Liver (tissue), 9 donors: ENCODE measurements around the gene CPNE9. TPM values are rescaled to one million over a fixed set of nuclear protein-coding genes. Genes with fewer than 3 reads are reported as not detected.

Experiments
- DNase-seq: peaks from one replicate; pipeline ENCODE4 v3.0.0-alpha.2; 2017; ENCODE audit warnings: low spot score
- H3K27ac ChIP-seq, 2 donors: one replicate each; pipeline ENCODE4 v1.7.0; 2013; ENCODE audit warnings: inconsistent platforms in 2 of 2, low read length in 2 of 2, control low read depth in 1 of 2, low read depth in 1 of 2, mild to moderate bottlenecking in 1 of 2
- H3K27me3 ChIP-seq, 4 donors: one replicate each; pipeline versions ENCODE4 v1.6.1 to v1.7.0; 2013; ENCODE audit warnings: low read length in 3 of 4, inconsistent platforms in 1 of 4, mild to moderate bottlenecking in 1 of 4, moderate library complexity in 1 of 4; ENCODE audit not compliant: control insufficient read depth in 4 of 4, insufficient read depth in 4 of 4
- H3K36me3 ChIP-seq, 4 donors: one replicate each; pipeline versions ENCODE4 v1.6.1 to v1.7.0; 2013; ENCODE audit warnings: low read length in 3 of 4, mild to moderate bottlenecking in 3 of 4, low read depth in 1 of 4, moderate library complexity in 1 of 4; ENCODE audit not compliant: control insufficient read depth in 4 of 4, insufficient read depth in 3 of 4
- H3K4me1 ChIP-seq, 4 donors: one replicate each; pipeline versions ENCODE4 v1.6.1 to v1.7.0; 2013; ENCODE audit warnings: low read length in 3 of 4, mild to moderate bottlenecking in 3 of 4, moderate library complexity in 1 of 4; ENCODE audit not compliant: control insufficient read depth in 4 of 4, insufficient read depth in 4 of 4
- H3K4me3 ChIP-seq, 3 donors: one replicate each; pipeline versions ENCODE4 v1.6.1 to v1.7.0; 2013; ENCODE audit warnings: low read length in 3 of 3, control low read depth in 1 of 3, low read depth in 1 of 3, mild to moderate bottlenecking in 1 of 3
- H3K9ac ChIP-seq, 2 donors: one replicate each; pipeline ENCODE4 v1.7.0; 2013; ENCODE audit warnings: low read length in 2 of 2, mild to moderate bottlenecking in 2 of 2, moderate library complexity in 2 of 2, control low read depth in 1 of 2, low read depth in 1 of 2
- H3K9me3 ChIP-seq, 4 donors: one replicate each; pipeline versions ENCODE4 v1.6.1 to v1.7.0; 2013; ENCODE audit warnings: low read length in 3 of 4; ENCODE audit not compliant: control insufficient read depth in 4 of 4
- CTCF ChIP-seq: fragments of 150-350 bp; IDR thresholded peaks from 2 replicates; pipeline ENCODE4 v1.5.1; 2017; ENCODE audit warnings: improper control_type of control experiment, low read depth, low read length; ENCODE audit not compliant: missing input control
- EGR1 ChIP-seq, 2 donors: IDR thresholded peaks; 2 replicates each; pipeline ENCODE4 v1.6.1; 2016 to 2018; ENCODE audit warnings: antibody characterized with exemption in 2 of 2, low read depth in 2 of 2
- FOXA1 ChIP-seq: IDR thresholded peaks from 2 replicates; pipeline ENCODE4 v1.6.1; 2016; ENCODE audit warnings: antibody characterized with exemption
- FOXA2 ChIP-seq: IDR thresholded peaks from 2 replicates; pipeline ENCODE4 v1.6.1; 2016; ENCODE audit warnings: antibody characterized with exemption
- HNF4A ChIP-seq, 2 donors: conservative IDR thresholded peaks; 2 replicates each; pipeline ENCODE4 v1.6.1; 2016; ENCODE audit warnings: antibody characterized with exemption in 2 of 2, mild to moderate bottlenecking in 2 of 2
- HNF4G ChIP-seq: IDR thresholded peaks from 2 replicates; pipeline ENCODE4 v1.6.1; 2016; ENCODE audit warnings: antibody characterized with exemption
- JUND ChIP-seq, 2 donors: IDR thresholded peaks; 2 replicates each; pipeline ENCODE4 v1.6.1; 2016; ENCODE audit warnings: antibody characterized with exemption in 2 of 2
- MAX ChIP-seq: IDR thresholded peaks from 2 replicates; pipeline ENCODE4 v1.6.1; 2016; ENCODE audit warnings: antibody characterized with exemption
- NR2F2 ChIP-seq: IDR thresholded peaks from 2 replicates; pipeline ENCODE4 v1.6.1; 2016; ENCODE audit warnings: antibody characterized with exemption
- RAD21 ChIP-seq, 2 donors: IDR thresholded peaks; 2 replicates each; pipeline ENCODE4 v1.6.1; 2016; ENCODE audit warnings: antibody characterized with exemption in 2 of 2, mild to moderate bottlenecking in 2 of 2
- RXRA ChIP-seq, 2 donors: IDR thresholded peaks; 2 replicates each; pipeline ENCODE4 v1.6.1; 2017 to 2018; ENCODE audit warnings: antibody characterized with exemption in 2 of 2, mild to moderate bottlenecking in 1 of 2
- SP1 ChIP-seq: IDR thresholded peaks from 2 replicates; pipeline ENCODE4 v1.6.1; 2018; ENCODE audit warnings: antibody characterized with exemption, mild to moderate bottlenecking
- TAF1 ChIP-seq: conservative IDR thresholded peaks from 2 replicates; pipeline ENCODE4 v1.6.1; 2016; ENCODE audit warnings: antibody characterized with exemption, mild to moderate bottlenecking
- YY1 ChIP-seq: IDR thresholded peaks from 2 replicates; pipeline ENCODE4 v1.6.1; 2016; ENCODE audit warnings: antibody characterized with exemption, mild to moderate bottlenecking
- WGBS: extraction: QIAGEN DNeasy Blood & Tissue Kit; methylation state at CpG from one replicate; pipeline ENCODE4 v1.1.7; 2013; 5-methylcytosine and 5-hydroxymethylcytosine counted together
- polyA plus RNA-seq, 2 donors: library from polyadenylated mRNA; stranded (reverse) in 1 of 2; unstranded in 1 of 2; fragments of 200-250 nt in 1 of 2; fragments of >200 nt in 1 of 2; fragmentation: Nextera tagmentation in 1 of 2; extraction: Ambion mirVana in 1 of 2; gene quantifications; one replicate each; pipeline versions ENCODE4 v1.2.1 to v1.2.3, GENCODE V29; 2013 to 2015
- total RNA-seq, 2 donors: library from RNA; depleted of rRNA; stranded (reverse); fragments of >200 nt; gene quantifications; one replicate each; pipeline ENCODE4 v1.2.3, GENCODE V29; 2014
- TF ChIP-seq, protein P1 (sequence below): IDR thresholded peaks from 2 replicates; pipeline ENCODE4 v1.6.1; 2016; ENCODE audit warnings: antibody characterized with exemption, mild to moderate bottlenecking
- TF ChIP-seq, protein P2 (sequence below): IDR thresholded peaks from 2 replicates; pipeline ENCODE4 v1.6.1; 2016; ENCODE audit warnings: antibody characterized with exemption
- TF ChIP-seq, protein P3 (sequence below): IDR thresholded peaks from 2 replicates; pipeline ENCODE4 v1.6.1; 2016; ENCODE audit warnings: antibody characterized with exemption
- donor health status: healthy.
- donor health status: healthy.
- donor health status: healthy.
- donor health status: healthy.
- donor health status: healthy.

Gene CPNE9
- total and polyA plus RNA-seq, 4 donors = not detected

DNA sequence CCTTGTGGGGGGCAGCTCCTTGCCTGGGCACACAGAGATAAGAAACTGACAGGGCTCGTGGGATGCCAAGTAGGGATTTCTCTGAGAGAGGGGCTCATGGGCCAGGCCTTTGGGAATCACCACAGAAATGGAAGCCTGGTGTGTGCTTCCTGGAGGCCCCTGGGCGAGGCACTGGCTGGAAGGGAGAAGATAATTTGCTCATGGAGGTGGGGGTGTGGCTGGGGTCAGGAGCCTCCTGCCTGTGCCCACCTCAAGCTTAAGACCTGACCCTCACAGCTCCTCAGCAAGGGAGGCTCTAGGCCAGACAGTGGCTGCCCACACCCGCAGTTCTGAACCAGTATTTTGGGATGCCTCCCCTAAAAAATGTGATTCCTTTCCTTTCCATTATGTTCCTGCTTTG lies 16.9 kb upstream of the CPNE9 start (continued):
- TF ChIP-seq, protein P1, sequence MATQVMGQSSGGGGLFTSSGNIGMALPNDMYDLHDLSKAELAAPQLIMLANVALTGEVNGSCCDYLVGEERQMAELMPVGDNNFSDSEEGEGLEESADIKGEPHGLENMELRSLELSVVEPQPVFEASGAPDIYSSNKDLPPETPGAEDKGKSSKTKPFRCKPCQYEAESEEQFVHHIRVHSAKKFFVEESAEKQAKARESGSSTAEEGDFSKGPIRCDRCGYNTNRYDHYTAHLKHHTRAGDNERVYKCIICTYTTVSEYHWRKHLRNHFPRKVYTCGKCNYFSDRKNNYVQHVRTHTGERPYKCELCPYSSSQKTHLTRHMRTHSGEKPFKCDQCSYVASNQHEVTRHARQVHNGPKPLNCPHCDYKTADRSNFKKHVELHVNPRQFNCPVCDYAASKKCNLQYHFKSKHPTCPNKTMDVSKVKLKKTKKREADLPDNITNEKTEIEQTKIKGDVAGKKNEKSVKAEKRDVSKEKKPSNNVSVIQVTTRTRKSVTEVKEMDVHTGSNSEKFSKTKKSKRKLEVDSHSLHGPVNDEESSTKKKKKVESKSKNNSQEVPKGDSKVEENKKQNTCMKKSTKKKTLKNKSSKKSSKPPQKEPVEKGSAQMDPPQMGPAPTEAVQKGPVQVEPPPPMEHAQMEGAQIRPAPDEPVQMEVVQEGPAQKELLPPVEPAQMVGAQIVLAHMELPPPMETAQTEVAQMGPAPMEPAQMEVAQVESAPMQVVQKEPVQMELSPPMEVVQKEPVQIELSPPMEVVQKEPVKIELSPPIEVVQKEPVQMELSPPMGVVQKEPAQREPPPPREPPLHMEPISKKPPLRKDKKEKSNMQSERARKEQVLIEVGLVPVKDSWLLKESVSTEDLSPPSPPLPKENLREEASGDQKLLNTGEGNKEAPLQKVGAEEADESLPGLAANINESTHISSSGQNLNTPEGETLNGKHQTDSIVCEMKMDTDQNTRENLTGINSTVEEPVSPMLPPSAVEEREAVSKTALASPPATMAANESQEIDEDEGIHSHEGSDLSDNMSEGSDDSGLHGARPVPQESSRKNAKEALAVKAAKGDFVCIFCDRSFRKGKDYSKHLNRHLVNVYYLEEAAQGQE = no peak
- TF ChIP-seq FOXA2 (no peak), FOXA1 (no peak), HNF4G (no peak), SP1 (no peak), RXRA (IDR thresholded peaks at IDR 0.05) (no peak), NR2F2 (no peak)
- TF ChIP-seq, protein P2, sequence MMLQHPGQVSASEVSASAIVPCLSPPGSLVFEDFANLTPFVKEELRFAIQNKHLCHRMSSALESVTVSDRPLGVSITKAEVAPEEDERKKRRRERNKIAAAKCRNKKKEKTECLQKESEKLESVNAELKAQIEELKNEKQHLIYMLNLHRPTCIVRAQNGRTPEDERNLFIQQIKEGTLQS = no peak

DNA sequence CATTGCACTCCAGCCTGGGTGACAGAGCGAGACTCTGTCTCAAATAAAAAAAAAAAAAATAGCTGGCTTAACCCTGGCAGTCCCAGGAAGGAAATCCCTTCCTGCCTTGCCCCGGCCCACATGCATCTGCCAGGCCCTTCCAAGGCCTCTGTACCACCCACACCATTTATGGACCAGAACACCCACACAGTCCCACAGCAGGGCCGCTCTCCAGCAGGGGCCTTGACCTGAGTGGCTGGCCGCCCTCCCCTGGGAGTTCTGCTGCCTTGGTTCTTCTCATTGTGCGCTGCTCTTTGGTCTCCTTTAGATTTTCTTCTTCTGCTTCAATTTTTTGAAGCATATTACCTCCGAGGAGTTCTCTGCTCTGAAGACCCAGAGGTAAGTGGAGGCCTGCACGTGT lies 16.1 kb upstream of the CPNE9 start:
- H3K9ac ChIP-seq = no peak overlapping the region
- no peaks in the 10 kb centered on the region for H3K9me3 ChIP-seq
- TF ChIP-seq, protein P2 = no peak
- TF ChIP-seq JUND (IDR thresholded peaks at IDR 0.05) (no peak), FOXA1 (no peak)
- 93% methylated on average over 7 of the region's 7 CpGs for WGBS
- H3K4me3 ChIP-seq = no peak overlapping the region
- peaks cover 26 to 96% (median 80%) of the 10 kb centered on the region in 4 donors for H3K36me3 ChIP-seq
- DNase-seq = no peak
- no peaks in the 10 kb centered on the region for H3K27me3 ChIP-seq
- no peak overlapping the region for H3K27ac ChIP-seq
- H3K4me1 ChIP-seq = no peaks in the 10 kb centered on the region

- no peak for TF ChIP-seq HNF4G
- no peak for TF ChIP-seq MAX
- TF ChIP-seq YY1 = no peak
- TF ChIP-seq HNF4A (conservative IDR thresholded peaks at IDR 0.05) = no peak
- no peak for TF ChIP-seq FOXA1
- TF ChIP-seq TAF1 = no peak
- TF ChIP-seq, protein P2 = no peak
- TF ChIP-seq RAD21 (IDR thresholded peaks at IDR 0.05) = no peak
- TF ChIP-seq RXRA (IDR thresholded peaks at IDR 0.05) = no peak
- no peak for TF ChIP-seq EGR1 (IDR thresholded peaks at IDR 0.05; ENCODE audit: low read depth in 2 of 2)
- no peak for TF ChIP-seq JUND (IDR thresholded peaks at IDR 0.05)
- TF ChIP-seq, protein P3, sequence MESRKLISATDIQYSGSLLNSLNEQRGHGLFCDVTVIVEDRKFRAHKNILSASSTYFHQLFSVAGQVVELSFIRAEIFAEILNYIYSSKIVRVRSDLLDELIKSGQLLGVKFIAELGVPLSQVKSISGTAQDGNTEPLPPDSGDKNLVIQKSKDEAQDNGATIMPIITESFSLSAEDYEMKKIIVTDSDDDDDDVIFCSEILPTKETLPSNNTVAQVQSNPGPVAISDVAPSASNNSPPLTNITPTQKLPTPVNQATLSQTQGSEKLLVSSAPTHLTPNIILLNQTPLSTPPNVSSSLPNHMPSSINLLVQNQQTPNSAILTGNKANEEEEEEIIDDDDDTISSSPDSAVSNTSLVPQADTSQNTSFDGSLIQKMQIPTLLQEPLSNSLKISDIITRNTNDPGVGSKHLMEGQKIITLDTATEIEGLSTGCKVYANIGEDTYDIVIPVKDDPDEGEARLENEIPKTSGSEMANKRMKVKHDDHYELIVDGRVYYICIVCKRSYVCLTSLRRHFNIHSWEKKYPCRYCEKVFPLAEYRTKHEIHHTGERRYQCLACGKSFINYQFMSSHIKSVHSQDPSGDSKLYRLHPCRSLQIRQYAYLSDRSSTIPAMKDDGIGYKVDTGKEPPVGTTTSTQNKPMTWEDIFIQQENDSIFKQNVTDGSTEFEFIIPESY = no peak
- TF ChIP-seq, protein P1 = no peak
- TF ChIP-seq NR2F2 = no peak
- no peak for TF ChIP-seq CTCF
- Histone ChIP-seq H3K9ac (no peak overlapping the region), H3K27ac (no peak overlapping the region), H3K4me3 (no peak overlapping the region), H3K27me3 (no peaks in the 10 kb centered on the region), H3K4me1 (no peaks in the 10 kb centered on the region), H3K36me3 (peaks cover 26 to 97% (median 81%) of the 10 kb centered on the region in 4 donors), H3K9me3 (no peaks in the 10 kb centered on the region)
- 95% methylated on average over 5 of the region's 5 CpGs for WGBS
- DNase-seq = no peak
Observed at GRCh38 chr3:9688961-9689360, 14.7 kb upstream of the CPNE9 start.
